Sigmoid colon (tissue), 7 donors: Measurements from ENCODE around the gene SUPT3H. TPM values are rescaled to one million over a fixed set of nuclear protein-coding genes. Genes with fewer than 3 reads are reported as not detected.

Experiments used
- DNase-seq: peaks from one replicate; pipeline ENCODE4 v3.0.0-alpha.2; 2019
- H3K27ac ChIP-seq, 4 donors: fragments of 200-600 bp; sonication (generic); one replicate each; pipeline ENCODE4 v1.5.1; 2016 to 2019; ENCODE audit warnings: mild to moderate bottlenecking in 1 of 4
- H3K27me3 ChIP-seq, 3 donors: fragments of 200-600 bp; sonication (generic); one replicate each; pipeline ENCODE4 v1.5.1; 2019; ENCODE audit warnings: mild to moderate bottlenecking in 1 of 3
- H3K36me3 ChIP-seq, 4 donors: fragments of 200-600 bp; sonication (generic); one replicate each; pipeline ENCODE4 v1.5.1; 2016 to 2019
- H3K4me1 ChIP-seq, 4 donors: fragments of 200-600 bp; sonication (generic); one replicate each; pipeline ENCODE4 v1.5.1; 2017 to 2019
- H3K4me3 ChIP-seq, 4 donors: fragments of 200-600 bp; sonication (generic); one replicate each; pipeline ENCODE4 v1.5.1; 2017 to 2019; ENCODE audit warnings: mild to moderate bottlenecking in 2 of 4, moderate library complexity in 1 of 4
- H3K9me3 ChIP-seq, 4 donors: fragments of 200-600 bp in 3 of 4; sonication (generic) in 3 of 4; one replicate each; pipeline versions ENCODE4 v1.5.1 to v1.6.1; 2013 to 2019
- CTCF ChIP-seq, 4 experiments: fragments of 450-650 bp in 3 of 4; fragments of 200-600 bp in 1 of 4; IDR thresholded peaks; one replicate each; pipeline ENCODE4 v1.5.1; 2016 to 2019; ENCODE audit warnings: antibody characterized with exemption in 4 of 4, mild to moderate bottlenecking in 3 of 4, moderate library complexity in 2 of 4
- EP300 ChIP-seq, 4 donors: sonication (generic); formaldehyde crosslinking; IDR thresholded peaks; one replicate each; pipeline ENCODE4 v1.6.1; 2017; ENCODE audit warnings: antibody characterized with exemption in 4 of 4
- POLR2A ChIP-seq, 2 donors: fragments of 450-650 bp; IDR thresholded peaks; one replicate each; pipeline ENCODE4 v1.6.1; 2016; ENCODE audit warnings: antibody characterized with exemption in 2 of 2, mild to moderate bottlenecking in 2 of 2, moderate library complexity in 2 of 2
- POLR2AphosphoS5 ChIP-seq, 4 donors: sonication (generic); formaldehyde crosslinking; IDR thresholded peaks; one replicate each; pipeline ENCODE4 v1.6.1; 2017; ENCODE audit warnings: antibody characterized with exemption in 4 of 4
- WGBS, 2 donors: extraction: QIAGEN DNeasy Blood & Tissue Kit; methylation state at CpG; one replicate each; pipeline ENCODE4 v1.1.7; 2013; 5-methylcytosine and 5-hydroxymethylcytosine counted together
- intact Hi-C: fragments of 100-400 bp; cut with DNase I; formaldehyde crosslinking; loops from one replicate; pipeline ENCODE4 v1.15.1; 2023
- polyA plus RNA-seq, 3 donors: library from polyadenylated mRNA; stranded (reverse); fragments of 200-250 nt; gene quantifications; one replicate each; pipeline ENCODE4 v1.2.3, GENCODE V29; 2013
- total RNA-seq, 4 donors: library from RNA; depleted of rRNA; stranded (reverse); fragments of >200 nt; gene quantifications; one replicate each; pipeline ENCODE4 v1.1.0, GENCODE V29; 2016
- donor health status: healthy with polysubstance abuse.
- donor health status: Bipolar disorder and iron deficiency.
- donor health status: healthy.

Gene SUPT3H
- total RNA-seq (10 to 100 TPM; 10.6 to 18.2 (median 13.0) TPM), polyA plus RNA-seq (1 to 10 TPM; 1.6 to 7.8 (median 3.5) TPM)

- Histone ChIP-seq H3K27me3 (no peaks in the 10 kb centered on the region), H3K4me1 (peaks cover 0 to 17% (median 8%) of the 10 kb centered on the region in 4 donors), H3K9me3 (no peaks in the 10 kb centered on the region), H3K27ac (peak within 1 kb of the TSS; percentile 97), H3K4me3 (peak within 1 kb of the TSS; percentile 79 to 90 (median 86)), H3K36me3 (no peaks in the 10 kb centered on the region)
- intact Hi-C loops: loop anchor here (1.0 to 10.0 kb wide), 4 partner anchors 44 to 723 kb away; no protein-coding TSS in a partner anchor
- 0 to 1% methylated on average over 75 of the region's 75 CpGs for WGBS, 2 donors
- peak; percentile 34 to 61 for TF ChIP-seq POLR2A (IDR thresholded peaks at IDR 0.05)
- peak; percentile 72 to 90 (median 82) for TF ChIP-seq POLR2AphosphoS5 (IDR thresholded peaks at IDR 0.05)
- peak in 1 of 4 experiments; percentile 8 for TF ChIP-seq CTCF (IDR thresholded peaks at IDR 0.05)
- no peak for TF ChIP-seq EP300 (IDR thresholded peaks at IDR 0.05)
- peak; percentile 96 for DNase-seq
Observed at GRCh38 chr6:45377554-45378333, at the start of gene SUPT3H. Gene SUPT3H (minus strand): TSS chr6:45377934.

- no peak overlapping the region for H3K27ac ChIP-seq
- intact Hi-C loops: loop anchor here (5.0 to 10.0 kb wide), 2 partner anchors 46 to 129 kb away; no protein-coding TSS in a partner anchor
Observed at GRCh38 chr6:45426251-45426650, 48.5 kb upstream of the SUPT3H start.

GRCh38 chr6:45424451-45424861 is 46.7 kb upstream of the SUPT3H start:
- Histone ChIP-seq H3K27me3 (peaks cover 8 to 30% (median 12%) of the 10 kb centered on the region in 3 donors), H3K9me3 (no peaks in the 10 kb centered on the region), H3K4me1 (peaks cover 0 to 43% (median 38%) of the 10 kb centered on the region in 4 donors), H3K36me3 (no peaks in the 10 kb centered on the region), H3K4me3 (peak overlapping the region; percentile 51 to 70 (median 60)), H3K27ac (peak overlapping the region in 3 of 4 donors; percentile 72 to 80 (median 80))
- DNase-seq: no peak
- intact Hi-C loops: loop anchor here (5.0 to 10.0 kb wide), 5 partner anchors 130 to 947 kb away; no protein-coding TSS in a partner anchor
- no peak for TF ChIP-seq CTCF (IDR thresholded peaks at IDR 0.05)
- no peak for TF ChIP-seq POLR2A (IDR thresholded peaks at IDR 0.05)
- no peak for TF ChIP-seq EP300 (IDR thresholded peaks at IDR 0.05)
- no peak for TF ChIP-seq POLR2AphosphoS5 (IDR thresholded peaks at IDR 0.05)
- 43 to 55% methylated on average over 6 of the region's 6 CpGs for WGBS, 2 donors

More at GRCh38 chr6:45426251-45426650, 48.5 kb upstream of the SUPT3H start:
- no peak for TF ChIP-seq POLR2AphosphoS5 (IDR thresholded peaks at IDR 0.05)
- no peak for TF ChIP-seq EP300 (IDR thresholded peaks at IDR 0.05)
- no peak for TF ChIP-seq CTCF (IDR thresholded peaks at IDR 0.05)
- TF ChIP-seq POLR2A (IDR thresholded peaks at IDR 0.05): no peak
- H3K4me1 ChIP-seq: peaks cover 0 to 27% (median 22%) of the 10 kb centered on the region in 4 donors
- DNase-seq: no peak
- 75 to 81% methylated on average over 4 of the region's 4 CpGs for WGBS, 2 donors
- no peaks in the 10 kb centered on the region for H3K9me3 ChIP-seq
- H3K4me3 ChIP-seq: no peak overlapping the region
- no peaks in the 10 kb centered on the region for H3K36me3 ChIP-seq
- peaks cover 0 to 12% (median 0%) of the 10 kb centered on the region in 3 donors for H3K27me3 ChIP-seq

GRCh38 chr6:45423824-45424450 is 46.2 kb upstream of the SUPT3H start:
- H3K4me3 ChIP-seq: peak overlapping the region; percentile 51 to 70 (median 60)
- DNase-seq: peak; percentile 69
- intact Hi-C loops: loop anchor here (5.0 to 10.0 kb wide), 5 partner anchors 131 to 947 kb away; no protein-coding TSS in a partner anchor
- peaks cover 8 to 35% (median 14%) of the 10 kb centered on the region in 3 donors for H3K27me3 ChIP-seq
- no peaks in the 10 kb centered on the region for H3K9me3 ChIP-seq
- no peaks in the 10 kb centered on the region for H3K36me3 ChIP-seq
- peaks cover 0 to 49% (median 40%) of the 10 kb centered on the region in 4 donors for H3K4me1 ChIP-seq
- WGBS, 2 donors: 9 to 17% methylated on average over 38 of the region's 38 CpGs
- peak overlapping the region; percentile 30 to 80 (median 76) for H3K27ac ChIP-seq
- no peak for TF ChIP-seq EP300 (IDR thresholded peaks at IDR 0.05)
- no peak for TF ChIP-seq POLR2A (IDR thresholded peaks at IDR 0.05)
- TF ChIP-seq POLR2AphosphoS5 (IDR thresholded peaks at IDR 0.05): no peak
- no peak for TF ChIP-seq CTCF (IDR thresholded peaks at IDR 0.05)
